ENCODE data around the gene SDCCAG8.

DNA sequence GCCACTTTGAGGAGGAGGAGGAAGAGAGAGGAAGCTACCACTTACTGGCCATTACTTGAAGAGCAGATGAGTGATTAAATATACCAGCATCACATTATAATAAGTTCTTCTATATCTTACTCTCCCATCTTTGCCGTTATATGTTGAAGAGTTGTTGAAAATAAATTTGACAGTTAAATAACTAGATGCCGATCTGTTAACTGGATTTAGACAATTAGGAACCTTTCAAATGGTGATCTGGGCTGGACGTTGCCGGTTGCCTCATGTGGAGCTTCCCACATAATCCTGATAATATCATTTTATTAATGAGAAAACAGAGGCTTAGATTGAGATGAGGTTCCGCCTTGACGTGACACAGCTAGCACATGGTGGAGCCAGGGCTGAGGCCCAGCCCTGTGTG lies 147.0 kb downstream of the SDCCAG8 start:
- TF ChIP-seq ZBTB1 (tag by site-specific recombination; IDR thresholded peaks at IDR 0.05) = no peak
- TF ChIP-seq ZNF529 (tag by site-specific recombination; IDR thresholded peaks at IDR 0.05; ENCODE audit: insufficient replicate concordance) = no peak
- TF ChIP-seq SALL2 (tag by site-specific recombination; IDR thresholded peaks at IDR 0.05; ENCODE audit: borderline replicate concordance) = no peak
- TF ChIP-seq, protein P1, sequence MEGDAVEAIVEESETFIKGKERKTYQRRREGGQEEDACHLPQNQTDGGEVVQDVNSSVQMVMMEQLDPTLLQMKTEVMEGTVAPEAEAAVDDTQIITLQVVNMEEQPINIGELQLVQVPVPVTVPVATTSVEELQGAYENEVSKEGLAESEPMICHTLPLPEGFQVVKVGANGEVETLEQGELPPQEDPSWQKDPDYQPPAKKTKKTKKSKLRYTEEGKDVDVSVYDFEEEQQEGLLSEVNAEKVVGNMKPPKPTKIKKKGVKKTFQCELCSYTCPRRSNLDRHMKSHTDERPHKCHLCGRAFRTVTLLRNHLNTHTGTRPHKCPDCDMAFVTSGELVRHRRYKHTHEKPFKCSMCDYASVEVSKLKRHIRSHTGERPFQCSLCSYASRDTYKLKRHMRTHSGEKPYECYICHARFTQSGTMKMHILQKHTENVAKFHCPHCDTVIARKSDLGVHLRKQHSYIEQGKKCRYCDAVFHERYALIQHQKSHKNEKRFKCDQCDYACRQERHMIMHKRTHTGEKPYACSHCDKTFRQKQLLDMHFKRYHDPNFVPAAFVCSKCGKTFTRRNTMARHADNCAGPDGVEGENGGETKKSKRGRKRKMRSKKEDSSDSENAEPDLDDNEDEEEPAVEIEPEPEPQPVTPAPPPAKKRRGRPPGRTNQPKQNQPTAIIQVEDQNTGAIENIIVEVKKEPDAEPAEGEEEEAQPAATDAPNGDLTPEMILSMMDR (tag by site-specific recombination; IDR thresholded peaks at IDR 0.05) = no peak
- TF ChIP-seq ZNF394 (tag by site-specific recombination; IDR thresholded peaks at IDR 0.05; ENCODE audit: borderline replicate concordance) = no peak
- TF ChIP-seq ZNF530 (tag by site-specific recombination; IDR thresholded peaks at IDR 0.05; ENCODE audit: low read depth) = no peak
- TF ChIP-seq, protein P2, sequence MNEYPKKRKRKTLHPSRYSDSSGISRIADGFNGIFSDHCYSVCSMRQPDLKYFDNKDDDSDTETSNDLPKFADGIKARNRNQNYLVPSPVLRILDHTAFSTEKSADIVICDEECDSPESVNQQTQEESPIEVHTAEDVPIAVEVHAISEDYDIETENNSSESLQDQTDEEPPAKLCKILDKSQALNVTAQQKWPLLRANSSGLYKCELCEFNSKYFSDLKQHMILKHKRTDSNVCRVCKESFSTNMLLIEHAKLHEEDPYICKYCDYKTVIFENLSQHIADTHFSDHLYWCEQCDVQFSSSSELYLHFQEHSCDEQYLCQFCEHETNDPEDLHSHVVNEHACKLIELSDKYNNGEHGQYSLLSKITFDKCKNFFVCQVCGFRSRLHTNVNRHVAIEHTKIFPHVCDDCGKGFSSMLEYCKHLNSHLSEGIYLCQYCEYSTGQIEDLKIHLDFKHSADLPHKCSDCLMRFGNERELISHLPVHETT (tag by site-specific recombination; IDR thresholded peaks at IDR 0.05) = no peak
- TF ChIP-seq MEIS1 (CRISPR knock-in tag; IDR thresholded peaks at IDR 0.05; ENCODE audit: borderline replicate concordance) = no peak

All from HEK293 (cell line).